Glutamatergic neuron (in vitro differentiated cells): Measurements from ENCODE around the gene CHDH. TPM values are rescaled to one million over a fixed set of nuclear protein-coding genes. Genes with fewer than 3 reads are reported as not detected.

Experiments
- DNase-seq: peaks from one replicate; pipeline ENCODE4 v3.0.0; 2022
- H3K27ac Mint-ChIP-seq: one replicate; pipeline ENCODE4 v1.8.0; 2020; ENCODE audit warnings: mild to moderate bottlenecking, mixed read lengths, inconsistent platforms; ENCODE audit not compliant: unreplicated experiment
- H3K27me3 Mint-ChIP-seq: one replicate; pipeline ENCODE4 v1.8.0; 2020; ENCODE audit warnings: mild to moderate bottlenecking, moderate library complexity, mixed read lengths, inconsistent platforms; ENCODE audit not compliant: unreplicated experiment
- H3K36me3 Mint-ChIP-seq: one replicate; pipeline ENCODE4 v1.8.0; 2020; ENCODE audit warnings: mild to moderate bottlenecking, mixed read lengths, inconsistent platforms; ENCODE audit not compliant: unreplicated experiment
- H3K4me1 Mint-ChIP-seq: one replicate; pipeline ENCODE4 v1.8.0; 2020; ENCODE audit warnings: mild to moderate bottlenecking, low read depth, mixed read lengths, inconsistent platforms; ENCODE audit not compliant: unreplicated experiment
- H3K4me3 Mint-ChIP-seq: one replicate; pipeline ENCODE4 v1.8.0; 2020; ENCODE audit warnings: mild to moderate bottlenecking, mixed read lengths, inconsistent platforms; ENCODE audit not compliant: unreplicated experiment
- H3K9me3 Mint-ChIP-seq: one replicate; pipeline ENCODE4 v1.8.0; 2020; ENCODE audit warnings: mild to moderate bottlenecking, moderate library complexity, mixed read lengths, inconsistent platforms; ENCODE audit not compliant: unreplicated experiment
- total RNA-seq: library from RNA; stranded (reverse); fragmentation: NEBNext Ultra II Directional; extraction: Animal tissue kit (Norgen Biotek cat#: 25700); gene quantifications from one replicate; pipeline ENCODE4 v1.2.1, GENCODE V29; 2021; ENCODE audit not compliant: unreplicated experiment
- TF ChIP-seq, protein P1 (sequence below): fragments of 200-600 bp; sonication (generic); IDR thresholded peaks from one replicate; pipeline ENCODE4 v1.5.0; 2021; ENCODE audit not compliant: partially characterized antibody, unreplicated experiment

Gene CHDH
- total RNA-seq, 1 donor from 2014 or later, result 0.61 TPM

DNA sequence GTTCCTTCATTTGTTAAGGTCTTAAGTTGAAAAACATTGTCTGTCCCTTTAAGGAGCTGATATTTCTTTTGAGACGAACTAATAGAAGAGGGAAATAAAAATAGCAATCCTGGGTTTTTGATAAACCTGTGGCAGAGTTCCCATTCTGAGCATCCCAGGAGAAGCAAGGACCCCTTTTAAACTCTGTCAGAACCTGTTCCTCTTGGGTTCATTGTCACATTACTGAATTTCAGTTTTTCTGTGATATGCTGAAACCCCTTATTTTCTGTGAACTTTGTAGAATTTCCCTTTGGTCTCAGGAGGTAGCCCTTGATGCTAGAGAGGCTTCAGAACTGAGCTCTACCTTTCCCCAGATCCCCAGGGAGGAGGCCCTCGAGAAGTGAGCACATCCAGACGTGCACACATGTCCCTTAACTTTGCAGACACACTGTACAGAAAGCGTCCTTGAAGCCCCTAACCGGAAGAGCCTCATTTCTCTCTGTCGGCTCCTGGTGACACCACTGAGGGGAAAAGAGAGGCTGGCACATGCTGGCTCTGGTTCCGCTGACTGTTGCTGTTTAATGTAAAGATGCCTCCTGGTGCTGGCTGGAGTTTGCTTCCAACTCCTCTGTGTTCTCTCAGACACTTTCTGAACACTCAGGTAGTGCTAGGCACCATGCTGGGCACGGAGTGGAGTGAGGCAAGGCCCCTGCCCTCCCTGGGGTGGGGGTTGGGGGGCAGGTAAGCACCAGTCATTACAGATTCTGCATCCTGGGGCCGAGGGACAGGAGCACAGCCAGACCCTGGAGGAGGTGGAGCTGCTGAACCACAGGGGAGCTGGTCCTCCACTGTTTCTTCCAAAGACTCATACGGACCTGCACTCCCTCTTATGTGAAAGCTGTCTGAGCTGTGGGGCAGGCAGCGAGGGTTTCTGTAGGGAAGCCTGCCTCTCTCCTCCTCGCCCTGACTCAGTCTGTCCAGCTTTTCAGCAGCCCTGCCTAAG lies 77.5 kb downstream of the CHDH start:
- Mint-ChIP-seq H3K4me1 (peaks cover 10% of the 10 kb centered on the region), H3K4me3 (no peak overlapping the region), H3K27ac (no peak overlapping the region), H3K9me3 (peaks cover 4% of the 10 kb centered on the region), H3K36me3 (no peaks in the 10 kb centered on the region), H3K27me3 (no peaks in the 10 kb centered on the region)
- TF ChIP-seq, protein P1, sequence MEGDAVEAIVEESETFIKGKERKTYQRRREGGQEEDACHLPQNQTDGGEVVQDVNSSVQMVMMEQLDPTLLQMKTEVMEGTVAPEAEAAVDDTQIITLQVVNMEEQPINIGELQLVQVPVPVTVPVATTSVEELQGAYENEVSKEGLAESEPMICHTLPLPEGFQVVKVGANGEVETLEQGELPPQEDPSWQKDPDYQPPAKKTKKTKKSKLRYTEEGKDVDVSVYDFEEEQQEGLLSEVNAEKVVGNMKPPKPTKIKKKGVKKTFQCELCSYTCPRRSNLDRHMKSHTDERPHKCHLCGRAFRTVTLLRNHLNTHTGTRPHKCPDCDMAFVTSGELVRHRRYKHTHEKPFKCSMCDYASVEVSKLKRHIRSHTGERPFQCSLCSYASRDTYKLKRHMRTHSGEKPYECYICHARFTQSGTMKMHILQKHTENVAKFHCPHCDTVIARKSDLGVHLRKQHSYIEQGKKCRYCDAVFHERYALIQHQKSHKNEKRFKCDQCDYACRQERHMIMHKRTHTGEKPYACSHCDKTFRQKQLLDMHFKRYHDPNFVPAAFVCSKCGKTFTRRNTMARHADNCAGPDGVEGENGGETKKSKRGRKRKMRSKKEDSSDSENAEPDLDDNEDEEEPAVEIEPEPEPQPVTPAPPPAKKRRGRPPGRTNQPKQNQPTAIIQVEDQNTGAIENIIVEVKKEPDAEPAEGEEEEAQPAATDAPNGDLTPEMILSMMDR, result no peak
- no peak for DNase-seq

DNA sequence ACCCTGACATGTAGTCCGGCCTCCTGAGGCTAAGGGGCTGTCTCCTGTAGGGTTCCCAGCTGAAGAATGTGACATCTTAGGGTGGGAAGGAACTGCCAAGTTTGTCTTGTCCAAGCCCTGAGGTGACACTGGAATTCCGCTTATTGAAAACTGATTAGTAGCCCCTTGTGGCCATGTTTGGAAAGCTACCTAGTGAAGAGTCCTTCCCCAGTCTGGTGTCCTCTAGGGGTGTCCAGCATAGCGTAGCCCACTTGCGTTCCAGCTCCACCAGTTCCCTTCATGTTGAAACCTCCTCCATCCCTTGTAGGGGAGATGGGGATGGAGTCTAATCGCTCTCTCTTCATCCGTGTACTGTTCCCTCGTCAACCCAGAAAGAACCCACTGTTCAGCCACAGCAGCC lies 79.5 kb downstream of the CHDH start:
- Mint-ChIP-seq H3K4me1 (peaks cover 5% of the 10 kb centered on the region), H3K9me3 (peaks cover 4% of the 10 kb centered on the region), H3K36me3 (no peaks in the 10 kb centered on the region), H3K27ac (no peak overlapping the region), H3K27me3 (no peaks in the 10 kb centered on the region), H3K4me3 (no peak overlapping the region)
- TF ChIP-seq, protein P1, result no peak
- DNase-seq, result no peak

DNA sequence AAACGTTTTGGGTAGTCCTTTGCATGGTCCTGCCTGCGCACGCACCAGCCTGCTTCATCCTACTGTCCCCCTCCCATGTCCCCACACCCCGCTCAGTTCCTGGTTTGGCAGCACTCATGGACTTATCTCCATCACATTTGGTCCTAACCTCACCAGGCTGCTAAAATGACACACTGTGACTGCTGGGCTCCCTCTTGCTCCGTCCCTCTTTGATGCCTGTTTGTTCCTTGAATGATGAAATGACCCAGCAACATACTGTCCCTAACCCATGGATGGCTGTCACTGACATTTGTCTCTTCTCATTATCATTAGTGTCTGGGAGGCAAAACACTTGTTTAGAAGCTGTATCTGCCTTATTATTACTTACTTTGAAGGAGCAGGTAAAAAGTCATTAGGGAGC lies 80.5 kb downstream of the CHDH start:
- TF ChIP-seq, protein P1, result no peak
- Mint-ChIP-seq H3K9me3 (peaks cover 4% of the 10 kb centered on the region), H3K27me3 (no peaks in the 10 kb centered on the region), H3K4me3 (no peak overlapping the region), H3K27ac (peak overlapping the region; percentile 9), H3K4me1 (peaks cover 5% of the 10 kb centered on the region), H3K36me3 (no peaks in the 10 kb centered on the region)
- DNase-seq, result no peak

DNA sequence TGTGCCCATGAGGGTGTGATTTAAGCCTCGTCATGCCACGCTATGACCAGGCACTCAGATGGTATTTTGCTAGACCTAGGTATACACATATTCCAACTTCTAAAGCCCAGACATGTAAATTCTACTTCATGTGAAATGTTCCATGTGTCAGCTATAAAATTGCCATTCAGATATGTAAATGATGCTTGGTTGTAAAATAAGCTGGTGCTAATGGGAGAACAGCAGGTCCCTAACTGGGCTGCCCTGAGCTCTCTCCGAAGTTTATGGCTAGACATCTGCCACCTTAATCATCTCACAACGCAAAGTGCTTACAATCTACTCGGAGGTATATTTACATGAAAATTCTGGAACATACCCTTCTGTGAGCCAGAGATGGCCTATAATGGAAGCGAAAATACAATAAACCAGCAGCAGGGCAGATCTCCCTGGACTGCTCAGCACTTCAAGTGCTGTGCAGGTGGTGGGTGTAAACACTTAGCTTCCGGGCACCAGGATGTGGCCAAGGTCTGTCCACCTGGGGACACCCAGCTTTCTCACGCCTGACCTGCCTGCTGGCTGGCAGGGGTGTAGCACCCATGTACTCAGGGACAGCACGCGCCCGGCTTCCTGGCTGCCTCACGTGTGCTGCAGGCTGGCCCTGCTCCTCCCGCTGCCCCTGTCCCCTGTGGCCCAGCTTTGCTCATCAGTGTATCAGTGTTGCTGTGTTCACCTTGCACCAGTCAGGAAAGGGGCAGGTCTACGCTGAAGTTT lies 82.0 kb downstream of the CHDH start:
- no peak for DNase-seq
- H3K4me3 Mint-ChIP-seq, result no peak overlapping the region
- TF ChIP-seq, protein P1, result no peak
- no peaks in the 10 kb centered on the region for H3K36me3 Mint-ChIP-seq
- no peak overlapping the region for H3K27ac Mint-ChIP-seq
- peaks cover 5% of the 10 kb centered on the region for H3K4me1 Mint-ChIP-seq
- H3K9me3 Mint-ChIP-seq, result no peaks in the 10 kb centered on the region
- H3K27me3 Mint-ChIP-seq, result peaks cover 3% of the 10 kb centered on the region
